Stomach (tissue), 4 donors: ENCODE measurements around the gene CD84.

Source experiments
- CTCF ChIP-seq, 7 experiments: fragments of 450-650 bp in 4 of 7; fragments of 200-600 bp in 3 of 7; sonication (generic) in 3 of 7; IDR thresholded peaks; one replicate each; pipeline ENCODE4 v1.5.1; 2016 to 2019; ENCODE audit warnings: antibody characterized with exemption in 7 of 7, control low read depth in 2 of 7, mild to moderate bottlenecking in 1 of 7
- POLR2A ChIP-seq, 4 donors: fragments of 450-650 bp; IDR thresholded peaks; one replicate each; pipeline ENCODE4 v1.6.1; 2016; ENCODE audit warnings: antibody characterized with exemption in 4 of 4, control low read depth in 2 of 4, mild to moderate bottlenecking in 1 of 4, moderate library complexity in 1 of 4
- POLR2AphosphoS5 ChIP-seq, 3 donors: sonication (generic); formaldehyde crosslinking; IDR thresholded peaks; one replicate each; pipeline ENCODE4 v1.6.1; 2016; ENCODE audit warnings: antibody characterized with exemption in 3 of 3

DNA sequence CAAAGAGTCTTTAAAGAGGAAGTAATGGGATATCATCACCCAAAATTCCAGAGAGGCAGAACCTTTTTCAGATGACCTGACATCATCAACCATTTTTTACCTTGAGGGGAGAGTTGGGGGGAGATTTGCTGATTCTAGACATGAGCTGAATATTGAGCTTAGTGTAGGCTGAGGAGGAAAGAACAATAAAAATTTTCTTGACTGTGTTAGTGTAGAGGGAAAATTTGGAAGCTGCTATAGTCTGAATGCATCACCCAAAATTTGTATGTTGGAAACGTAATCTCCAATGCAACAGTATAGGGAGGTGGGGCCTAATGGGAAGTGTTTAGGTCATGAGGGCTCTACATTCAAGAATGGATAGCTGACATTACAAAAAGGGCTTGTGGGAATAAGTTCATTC is 17.8 kb upstream of the CD84 start:
- no peak for TF ChIP-seq POLR2A (IDR thresholded peaks at IDR 0.05)
- no peak for TF ChIP-seq POLR2AphosphoS5 (IDR thresholded peaks at IDR 0.05)
- TF ChIP-seq CTCF (IDR thresholded peaks at IDR 0.05): no peak
